Stomach (tissue), 4 donors: ENCODE measurements around the gene DKK1.

ENCODE experiments used
- EP300 ChIP-seq: sonication (generic); formaldehyde crosslinking; IDR thresholded peaks from one replicate; pipeline ENCODE4 v1.6.1; 2017; ENCODE audit warnings: antibody characterized with exemption
- POLR2AphosphoS5 ChIP-seq, 3 donors: sonication (generic); formaldehyde crosslinking; IDR thresholded peaks; one replicate each; pipeline ENCODE4 v1.6.1; 2016; ENCODE audit warnings: antibody characterized with exemption in 3 of 3

DNA sequence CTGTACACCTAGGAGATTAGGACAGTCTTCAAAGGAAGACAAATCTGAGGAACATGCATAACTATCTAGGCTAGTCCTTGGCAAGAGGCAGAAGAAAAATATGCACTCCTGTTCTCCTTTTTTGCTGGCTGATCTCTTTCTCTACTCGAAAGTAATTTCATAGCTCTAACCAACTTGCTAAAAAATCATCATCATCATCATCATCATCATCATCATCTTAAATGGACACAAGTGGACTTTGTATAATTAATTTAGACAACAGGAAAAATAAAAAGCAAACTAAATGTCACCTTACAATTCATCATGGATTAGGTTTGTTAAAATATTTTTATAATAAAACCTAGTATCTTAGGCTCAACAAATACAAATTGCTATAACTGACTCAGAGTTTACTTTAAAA, 47.2 kb upstream of the DKK1 start:
- TF ChIP-seq POLR2AphosphoS5 (IDR thresholded peaks at IDR 0.05) (no peak), EP300 (no peak)
